HepG2 (cell line): Measurements from ENCODE around the gene JAKMIP3.

Experiments used
- CREM ChIP-seq, 2 experiments: sonication (generic) in 1 of 2; formaldehyde crosslinking in 1 of 2; IDR thresholded peaks; 2 replicates each; pipeline versions ENCODE4 v1.4.0 to v1.6.1; 2016 to 2020; ENCODE audit warnings: antibody characterized with exemption in 1 of 2, mild to moderate bottlenecking in 1 of 2, missing genetic modification reagents in 1 of 2
- IRF2 ChIP-seq: IDR thresholded peaks from 2 replicates; pipeline ENCODE4 v1.6.1; 2018; ENCODE audit warnings: missing genetic modification reagents, missing compliant biosample characterization
- NFE2L1 ChIP-seq: sonication (generic); formaldehyde crosslinking; IDR thresholded peaks from 2 replicates; pipeline ENCODE4 v1.4.0; 2020; ENCODE audit warnings: missing genetic modification reagents, mild to moderate bottlenecking, borderline replicate concordance
- PCBP1 ChIP-seq: fragments of 200-400 bp; formaldehyde crosslinking; IDR thresholded peaks from 2 replicates; pipeline ENCODE4 v1.6.1; 2017; ENCODE audit warnings: mild to moderate bottlenecking, low read depth, low read length, borderline replicate concordance
- REXO4 ChIP-seq: sonication (generic); formaldehyde crosslinking; IDR thresholded peaks from 2 replicates; pipeline ENCODE4 v1.8.0; 2022; ENCODE audit warnings: missing genetic modification reagents, mild to moderate bottlenecking, borderline replicate concordance
- SIN3A ChIP-seq: IDR thresholded peaks from 2 replicates; pipeline ENCODE4 v1.6.1; 2011; ENCODE audit warnings: low read depth, mild to moderate bottlenecking, control low read depth, low read length, borderline replicate concordance
- SPEN ChIP-seq: sonication (generic); formaldehyde crosslinking; IDR thresholded peaks from 2 replicates; pipeline ENCODE4 v1.5.1; 2020; ENCODE audit warnings: low read depth, mild to moderate bottlenecking, missing genetic modification reagents
- SRF ChIP-seq: IDR thresholded peaks from 2 replicates; pipeline ENCODE4 v1.6.1; 2011; ENCODE audit warnings: mild to moderate bottlenecking, low read depth, low read length, moderate library complexity
- TRIM24 ChIP-seq: sonication (generic); formaldehyde crosslinking; IDR thresholded peaks from 2 replicates; pipeline ENCODE4 v1.8.0; 2022; ENCODE audit warnings: mild to moderate bottlenecking, missing genetic modification reagents
- ZNF333 ChIP-seq: sonication (generic); formaldehyde crosslinking; IDR thresholded peaks from 2 replicates; pipeline ENCODE4 v1.4.0; 2020; ENCODE audit warnings: mild to moderate bottlenecking, missing genetic modification reagents, borderline replicate concordance
- ZNF891 ChIP-seq: sonication (generic); formaldehyde crosslinking; IDR thresholded peaks from 2 replicates; pipeline ENCODE4 v1.5.0; 2020; ENCODE audit warnings: mild to moderate bottlenecking, missing genetic modification reagents
- TF ChIP-seq, protein P1 (sequence below): sonication (generic); formaldehyde crosslinking; IDR thresholded peaks from 2 replicates; pipeline ENCODE4 v1.4.0; 2020; ENCODE audit warnings: missing genetic modification reagents, borderline replicate concordance
- TF ChIP-seq, protein P2 (sequence below): sonication (generic); formaldehyde crosslinking; IDR thresholded peaks from 2 replicates; pipeline ENCODE4 v1.5.0; 2020; ENCODE audit warnings: mild to moderate bottlenecking, missing genetic modification reagents, moderate library complexity
- TF ChIP-seq, protein P3 (sequence below): sonication (generic); formaldehyde crosslinking; IDR thresholded peaks from 2 replicates; pipeline ENCODE4 v1.8.0; 2022; ENCODE audit warnings: mild to moderate bottlenecking, missing genetic modification reagents, moderate library complexity

DNA sequence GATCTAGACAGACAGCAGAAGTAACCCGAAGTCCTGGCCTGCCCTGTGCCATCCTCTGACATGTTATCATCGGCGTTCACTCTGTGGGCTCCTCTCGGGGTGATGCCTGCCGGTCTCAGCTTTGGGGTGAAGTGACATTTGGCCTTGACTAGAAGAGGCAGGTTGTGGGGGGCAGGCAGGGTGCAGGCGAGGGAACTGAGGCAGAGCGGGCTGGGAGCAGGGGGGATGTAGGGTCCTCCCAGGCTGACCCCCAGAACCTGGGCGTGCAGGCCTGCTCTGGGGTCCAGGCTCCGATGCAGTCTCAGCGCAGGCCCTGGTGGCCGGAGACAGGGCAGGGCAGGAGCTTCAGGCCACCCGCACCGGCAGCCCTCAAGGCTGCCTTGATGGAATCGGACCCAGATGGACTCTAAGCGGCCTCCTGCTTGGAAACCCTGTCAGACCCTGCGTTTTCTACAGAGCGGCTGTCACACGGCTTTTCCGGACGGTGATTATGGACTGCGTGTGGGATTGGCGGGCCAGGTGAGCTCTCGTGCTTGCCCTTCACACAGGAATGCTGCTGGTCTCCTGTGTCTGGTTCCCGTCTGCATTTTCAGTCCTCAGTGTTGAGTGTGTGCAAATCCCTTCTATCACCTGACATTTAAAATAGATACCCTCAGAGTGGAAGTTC lies 842 bp upstream of the JAKMIP3 start:
- no peak for TF ChIP-seq TRIM24
- TF ChIP-seq, protein P1, sequence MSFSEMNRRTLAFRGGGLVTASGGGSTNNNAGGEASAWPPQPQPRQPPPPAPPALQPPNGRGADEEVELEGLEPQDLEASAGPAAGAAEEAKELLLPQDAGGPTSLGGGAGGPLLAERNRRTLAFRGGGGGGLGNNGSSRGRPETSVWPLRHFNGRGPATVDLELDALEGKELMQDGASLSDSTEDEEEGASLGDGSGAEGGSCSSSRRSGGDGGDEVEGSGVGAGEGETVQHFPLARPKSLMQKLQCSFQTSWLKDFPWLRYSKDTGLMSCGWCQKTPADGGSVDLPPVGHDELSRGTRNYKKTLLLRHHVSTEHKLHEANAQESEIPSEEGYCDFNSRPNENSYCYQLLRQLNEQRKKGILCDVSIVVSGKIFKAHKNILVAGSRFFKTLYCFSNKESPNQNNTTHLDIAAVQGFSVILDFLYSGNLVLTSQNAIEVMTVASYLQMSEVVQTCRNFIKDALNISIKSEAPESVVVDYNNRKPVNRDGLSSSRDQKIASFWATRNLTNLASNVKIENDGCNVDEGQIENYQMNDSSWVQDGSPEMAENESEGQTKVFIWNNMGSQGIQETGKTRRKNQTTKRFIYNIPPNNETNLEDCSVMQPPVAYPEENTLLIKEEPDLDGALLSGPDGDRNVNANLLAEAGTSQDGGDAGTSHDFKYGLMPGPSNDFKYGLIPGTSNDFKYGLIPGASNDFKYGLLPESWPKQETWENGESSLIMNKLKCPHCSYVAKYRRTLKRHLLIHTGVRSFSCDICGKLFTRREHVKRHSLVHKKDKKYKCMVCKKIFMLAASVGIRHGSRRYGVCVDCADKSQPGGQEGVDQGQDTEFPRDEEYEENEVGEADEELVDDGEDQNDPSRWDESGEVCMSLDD = no peak
- TF ChIP-seq CREM (IDR thresholded peaks at IDR 0.05) = no peak
- TF ChIP-seq CREM (CRISPR knock-in tag; IDR thresholded peaks at IDR 0.05) = no peak
- no peak for TF ChIP-seq ZNF891 (CRISPR knock-in tag)
- TF ChIP-seq SRF = no peak
- no peak for TF ChIP-seq IRF2 (CRISPR knock-in tag)
- TF ChIP-seq SPEN (CRISPR knock-in tag) = peak; percentile 50; the same call in 1 of the 2 replicates
- TF ChIP-seq PCBP1 = no peak
- TF ChIP-seq, protein P2, sequence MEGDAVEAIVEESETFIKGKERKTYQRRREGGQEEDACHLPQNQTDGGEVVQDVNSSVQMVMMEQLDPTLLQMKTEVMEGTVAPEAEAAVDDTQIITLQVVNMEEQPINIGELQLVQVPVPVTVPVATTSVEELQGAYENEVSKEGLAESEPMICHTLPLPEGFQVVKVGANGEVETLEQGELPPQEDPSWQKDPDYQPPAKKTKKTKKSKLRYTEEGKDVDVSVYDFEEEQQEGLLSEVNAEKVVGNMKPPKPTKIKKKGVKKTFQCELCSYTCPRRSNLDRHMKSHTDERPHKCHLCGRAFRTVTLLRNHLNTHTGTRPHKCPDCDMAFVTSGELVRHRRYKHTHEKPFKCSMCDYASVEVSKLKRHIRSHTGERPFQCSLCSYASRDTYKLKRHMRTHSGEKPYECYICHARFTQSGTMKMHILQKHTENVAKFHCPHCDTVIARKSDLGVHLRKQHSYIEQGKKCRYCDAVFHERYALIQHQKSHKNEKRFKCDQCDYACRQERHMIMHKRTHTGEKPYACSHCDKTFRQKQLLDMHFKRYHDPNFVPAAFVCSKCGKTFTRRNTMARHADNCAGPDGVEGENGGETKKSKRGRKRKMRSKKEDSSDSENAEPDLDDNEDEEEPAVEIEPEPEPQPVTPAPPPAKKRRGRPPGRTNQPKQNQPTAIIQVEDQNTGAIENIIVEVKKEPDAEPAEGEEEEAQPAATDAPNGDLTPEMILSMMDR (CRISPR knock-in tag) = no peak
- TF ChIP-seq REXO4 (CRISPR knock-in tag) = no peak
- no peak for TF ChIP-seq ZNF333
- no peak for TF ChIP-seq SIN3A
- TF ChIP-seq, protein P3, sequence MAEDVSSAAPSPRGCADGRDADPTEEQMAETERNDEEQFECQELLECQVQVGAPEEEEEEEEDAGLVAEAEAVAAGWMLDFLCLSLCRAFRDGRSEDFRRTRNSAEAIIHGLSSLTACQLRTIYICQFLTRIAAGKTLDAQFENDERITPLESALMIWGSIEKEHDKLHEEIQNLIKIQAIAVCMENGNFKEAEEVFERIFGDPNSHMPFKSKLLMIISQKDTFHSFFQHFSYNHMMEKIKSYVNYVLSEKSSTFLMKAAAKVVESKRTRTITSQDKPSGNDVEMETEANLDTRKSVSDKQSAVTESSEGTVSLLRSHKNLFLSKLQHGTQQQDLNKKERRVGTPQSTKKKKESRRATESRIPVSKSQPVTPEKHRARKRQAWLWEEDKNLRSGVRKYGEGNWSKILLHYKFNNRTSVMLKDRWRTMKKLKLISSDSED (CRISPR knock-in tag) = no peak
- TF ChIP-seq NFE2L1 = no peak
